Mesendoderm (in vitro differentiated cells): ENCODE results near the gene GRPEL2.
"Not testable (repeated sequence)": the region's sequence is repeated elsewhere in the genome, so short reads cannot be mapped to it uniquely, and the experiment has no call there.

Source experiments
- DNase-seq: peaks from one replicate; pipeline ENCODE4 v3.0.0; 2013
- H2AK5ac ChIP-seq: 2 replicates; pipeline ENCODE4 v1.6.1; 2013; ENCODE audit warnings: low read length, inconsistent platforms
- H2BK120ac ChIP-seq: 2 replicates; pipeline ENCODE4 v1.6.1; 2013; ENCODE audit warnings: low read depth, mild to moderate bottlenecking, low read length, moderate library complexity, mixed read lengths
- H2BK15ac ChIP-seq: replicated peaks from 2 replicates; pipeline ENCODE4 v1.6.1; 2013; ENCODE audit warnings: low read depth, mild to moderate bottlenecking, moderate library complexity
- H2BK5ac ChIP-seq: 2 replicates; pipeline ENCODE4 v1.6.1; 2013; ENCODE audit warnings: low read length, inconsistent platforms
- H3K18ac ChIP-seq: 2 replicates; pipeline ENCODE4 v1.6.1; 2013; ENCODE audit warnings: mild to moderate bottlenecking, low read length, mixed read lengths
- H3K23ac ChIP-seq: one replicate; pipeline ENCODE4 v1.6.1; 2013; ENCODE audit warnings: low read length
- H3K27ac ChIP-seq: 2 replicates; pipeline ENCODE4 v1.5.1; 2013; ENCODE audit warnings: low read depth, mild to moderate bottlenecking, inconsistent platforms, low read length, moderate library complexity
- H3K27me3 ChIP-seq: 2 replicates; pipeline ENCODE4 v1.6.1; 2013; ENCODE audit warnings: low read length, control low read depth, mild to moderate bottlenecking, inconsistent platforms; ENCODE audit not compliant: insufficient read depth, poor library complexity
- H3K36me3 ChIP-seq: 2 replicates; pipeline ENCODE4 v1.6.1; 2013; ENCODE audit warnings: low read length, inconsistent platforms; ENCODE audit not compliant: control insufficient read depth, insufficient read depth
- H3K4ac ChIP-seq: one replicate; pipeline ENCODE4 v1.6.1; 2013; ENCODE audit warnings: low read depth, mild to moderate bottlenecking, low read length, moderate library complexity
- H3K4me1 ChIP-seq: 2 replicates; pipeline ENCODE4 v1.6.1; 2013; ENCODE audit warnings: low read depth, low read length, inconsistent platforms; ENCODE audit not compliant: control insufficient read depth
- H3K4me2 ChIP-seq: 2 replicates; pipeline ENCODE4 v1.6.1; 2013; ENCODE audit warnings: low read length
- H3K4me3 ChIP-seq: 2 replicates; pipeline ENCODE4 v1.5.1; 2013; ENCODE audit warnings: mild to moderate bottlenecking, low read length
- H3K56ac ChIP-seq: one replicate; pipeline ENCODE4 v1.6.1; 2013; ENCODE audit warnings: low read length
- H3K79me1 ChIP-seq: 2 replicates; pipeline ENCODE4 v1.6.1; 2013; ENCODE audit warnings: low read length, inconsistent platforms
- H3K79me2 ChIP-seq: 2 replicates; pipeline ENCODE4 v1.6.1; 2013; ENCODE audit warnings: mild to moderate bottlenecking, low read length; ENCODE audit not compliant: control insufficient read depth, insufficient read depth
- H3K9ac ChIP-seq: 2 replicates; pipeline ENCODE4 v1.6.1; 2013; ENCODE audit warnings: low read length, inconsistent platforms
- H4K5ac ChIP-seq: one replicate; pipeline ENCODE4 v1.6.1; 2013; ENCODE audit warnings: low read length
- H4K8ac ChIP-seq: one replicate; pipeline ENCODE4 v1.6.1; 2013; ENCODE audit warnings: low read depth, mild to moderate bottlenecking, control low read depth, low read length, moderate library complexity
- WGBS: extraction: QIAGEN DNeasy Blood & Tissue Kit; methylation state at CpG from one replicate; pipeline ENCODE4 v1.1.7; 2013; ENCODE audit warnings: low lambda C conversion rate, missing lambda C conversion rate; ENCODE audit not compliant: insufficient coverage; ENCODE audit errors: extremely low coverage; 5-methylcytosine and 5-hydroxymethylcytosine counted together

Gene GRPEL2

GRCh38 chr5:149389552-149390495 lies 44.5 kb downstream of the GRPEL2 start:
- WGBS = no CpG with 5 or more reads among the region's 11 CpGs
- Histone ChIP-seq H3K56ac (no peak overlapping the region), H2BK15ac (no peak overlapping the region), H3K4me2 (no peak overlapping the region), H3K27me3 (no peaks in the 10 kb centered on the region), H2AK5ac (no peak overlapping the region), H3K27ac (no peak overlapping the region), H3K18ac (no peak overlapping the region), H3K23ac (no peak overlapping the region), H2BK5ac (no peak overlapping the region), H3K79me1 (no peaks in the 10 kb centered on the region), H3K4me3 (no peak overlapping the region), H4K5ac (no peak overlapping the region), H3K9ac (no peak overlapping the region), H3K79me2 (no peaks in the 10 kb centered on the region), H3K4me1 (peaks cover 6% of the 10 kb centered on the region), H3K36me3 (no peaks in the 10 kb centered on the region), H2BK120ac (no peak overlapping the region), H3K4ac (no peak overlapping the region), H4K8ac (no peak overlapping the region)
- DNase-seq = no peak

- H3K18ac ChIP-seq, H3K4me3 ChIP-seq, H4K5ac ChIP-seq: not testable (repeated sequence)
Measured at GRCh38 chr5:149391076-149391475, 45.8 kb downstream of the GRPEL2 start.

GRCh38 chr5:149391524-149391923 lies 46.2 kb downstream of the GRPEL2 start:
- Histone ChIP-seq H3K27ac (no peak overlapping the region), H2BK5ac (no peak overlapping the region), H3K18ac (no peak overlapping the region), H4K8ac (no peak overlapping the region), H3K36me3 (no peaks in the 10 kb centered on the region), H3K4me1 (no peaks in the 10 kb centered on the region), H3K9ac (no peak overlapping the region), H3K4me2 (no peak overlapping the region), H3K4me3 (no peak overlapping the region), H2BK15ac (no peak overlapping the region), H3K79me2 (no peaks in the 10 kb centered on the region), H2AK5ac (no peak overlapping the region), H3K4ac (no peak overlapping the region), H3K27me3 (no peaks in the 10 kb centered on the region), H2BK120ac (no peak overlapping the region), H3K56ac (no peak overlapping the region), H4K5ac (no peak overlapping the region), H3K79me1 (no peaks in the 10 kb centered on the region), H3K23ac (no peak overlapping the region)
- no CpG with 5 or more reads among the region's 6 CpGs for WGBS
- DNase-seq = no peak

More at GRCh38 chr5:149391076-149391475, 45.8 kb downstream of the GRPEL2 start:
- H3K79me1 ChIP-seq, H4K8ac ChIP-seq, H3K23ac ChIP-seq, H2BK5ac ChIP-seq, H2BK15ac ChIP-seq, H2BK120ac ChIP-seq, H3K9ac ChIP-seq, H3K27ac ChIP-seq, H3K4me2 ChIP-seq, H3K27me3 ChIP-seq, H3K4me1 ChIP-seq, H3K56ac ChIP-seq, H3K36me3 ChIP-seq, H2AK5ac ChIP-seq, H3K79me2 ChIP-seq, DNase-seq, H3K4ac ChIP-seq: not testable (repeated sequence)
- no CpG with 5 or more reads among the region's 6 CpGs for WGBS

- no peak for DNase-seq
- Histone ChIP-seq H2AK5ac (no peak overlapping the region), H4K5ac (no peak overlapping the region), H3K23ac (no peak overlapping the region), H3K79me2 (no peaks in the 10 kb centered on the region), H3K4ac (no peak overlapping the region), H3K36me3 (no peaks in the 10 kb centered on the region), H3K18ac (no peak overlapping the region), H3K56ac (no peak overlapping the region), H4K8ac (no peak overlapping the region), H3K27me3 (no peaks in the 10 kb centered on the region), H3K27ac (no peak overlapping the region), H3K9ac (no peak overlapping the region), H2BK5ac (no peak overlapping the region), H2BK15ac (no peak overlapping the region), H3K4me2 (no peak overlapping the region), H3K4me1 (no peaks in the 10 kb centered on the region), H3K79me1 (no peaks in the 10 kb centered on the region), H2BK120ac (no peak overlapping the region), H3K4me3 (no peak overlapping the region)
- no CpG with 5 or more reads among the region's 19 CpGs for WGBS
Measured at GRCh38 chr5:149392718-149393117, 47.4 kb downstream of the GRPEL2 start.

- not testable (repeated sequence) for H2BK120ac ChIP-seq, H2BK15ac ChIP-seq, H3K4me3 ChIP-seq, H3K4ac ChIP-seq, H3K56ac ChIP-seq, DNase-seq, H4K8ac ChIP-seq, H2AK5ac ChIP-seq, H3K4me2 ChIP-seq, H2BK5ac ChIP-seq, H3K23ac ChIP-seq, H3K27ac ChIP-seq, H3K79me1 ChIP-seq, H3K79me2 ChIP-seq, H4K5ac ChIP-seq, H3K27me3 ChIP-seq, H3K4me1 ChIP-seq, H3K9ac ChIP-seq, H3K18ac ChIP-seq, H3K36me3 ChIP-seq
Measured at GRCh38 chr5:149394996-149395395, 49.7 kb downstream of the GRPEL2 start.

GRCh38 chr5:149397530-149397929 lies 52.2 kb downstream of the GRPEL2 start:
- no peak overlapping the region for H4K5ac ChIP-seq
- no peak overlapping the region for H2AK5ac ChIP-seq
- H2BK120ac ChIP-seq = no peak overlapping the region
- DNase-seq = no peak
- no peak overlapping the region for H3K27ac ChIP-seq
- no peak overlapping the region for H3K56ac ChIP-seq
- no peak overlapping the region for H3K4ac ChIP-seq
- H3K4me2 ChIP-seq = no peak overlapping the region
- no peak overlapping the region for H2BK5ac ChIP-seq
- H3K27me3 ChIP-seq = no peaks in the 10 kb centered on the region
- H3K79me1 ChIP-seq = no peaks in the 10 kb centered on the region
- H4K8ac ChIP-seq = no peak overlapping the region
- H2BK15ac ChIP-seq = no peak overlapping the region
- H3K79me2 ChIP-seq = no peaks in the 10 kb centered on the region
- H3K23ac ChIP-seq = no peak overlapping the region
- H3K4me1 ChIP-seq = peaks cover 9% of the 10 kb centered on the region
- H3K36me3 ChIP-seq = no peaks in the 10 kb centered on the region
- H3K9ac ChIP-seq = no peak overlapping the region
- H3K18ac ChIP-seq = no peak overlapping the region
- no peak overlapping the region for H3K4me3 ChIP-seq
- no CpG with 5 or more reads among the region's 6 CpGs for WGBS
